Astrocyte of the spinal cord (primary cell): ENCODE data around the gene NEK9.

ENCODE experiments used
- DNase-seq: peaks from one replicate; pipeline ENCODE4 v3.0.0; 2011; ENCODE audit warnings: low read depth, low spot score
- H3K4me3 ChIP-seq: 2 replicates; pipeline ENCODE4 v1.5.1; 2011; ENCODE audit warnings: low read depth, mild to moderate bottlenecking, low read length, moderate library complexity
- in situ Hi-C: cut with HindIII; loops from 2 replicates; pipeline ENCODE4 v1.10.0; 2017; ENCODE audit warnings: low sequenced_read_pairs
- TF ChIP-seq, protein P1 (sequence below): IDR thresholded peaks from 2 replicates; pipeline ENCODE4 v1.5.1; 2012; ENCODE audit warnings: low read depth, mild to moderate bottlenecking, low read length, inconsistent platforms

Gene NEK9

DNA sequence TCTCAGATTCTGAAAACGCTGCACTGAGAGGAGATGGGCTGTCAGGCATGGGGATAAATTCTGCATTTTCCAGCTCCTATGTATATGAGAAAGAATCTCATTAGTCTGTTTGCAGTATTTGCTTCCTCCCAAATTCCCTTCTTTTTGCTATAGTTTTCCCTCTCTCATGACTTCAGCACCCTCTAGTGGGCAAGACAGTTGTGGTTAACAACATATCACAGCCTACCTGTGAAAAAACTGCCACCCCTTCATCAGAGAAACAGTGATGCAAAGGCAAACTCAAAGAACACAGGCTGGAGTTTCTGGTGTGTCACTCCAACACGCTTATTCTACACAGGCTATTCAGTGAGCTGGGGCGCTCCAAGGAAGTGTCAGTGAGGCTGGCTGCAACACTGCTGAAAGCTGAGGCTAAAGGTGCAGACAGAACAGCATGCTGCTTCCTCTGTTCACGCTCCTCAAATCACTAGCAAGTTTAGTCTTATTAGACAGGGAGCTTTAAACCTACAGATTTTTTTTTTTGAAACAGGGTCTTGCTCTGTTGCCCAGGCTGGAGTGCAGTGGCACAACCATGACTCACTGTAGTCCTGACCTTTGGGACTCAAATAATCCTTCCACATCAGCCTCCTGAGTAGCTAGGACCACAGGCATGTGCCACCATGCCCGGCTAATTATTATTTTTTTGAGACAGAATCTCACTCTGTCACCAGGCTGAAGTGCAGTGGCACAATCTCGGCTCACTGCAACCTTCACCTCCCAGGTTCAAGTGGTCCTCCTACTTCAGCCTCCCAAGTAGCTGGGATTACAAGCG is 38.1 kb downstream of the NEK9 start:
- in situ Hi-C loops, result no loop called here
- H3K4me3 ChIP-seq, result no peak overlapping the region
- peak; percentile 68 for DNase-seq
- TF ChIP-seq, protein P1, sequence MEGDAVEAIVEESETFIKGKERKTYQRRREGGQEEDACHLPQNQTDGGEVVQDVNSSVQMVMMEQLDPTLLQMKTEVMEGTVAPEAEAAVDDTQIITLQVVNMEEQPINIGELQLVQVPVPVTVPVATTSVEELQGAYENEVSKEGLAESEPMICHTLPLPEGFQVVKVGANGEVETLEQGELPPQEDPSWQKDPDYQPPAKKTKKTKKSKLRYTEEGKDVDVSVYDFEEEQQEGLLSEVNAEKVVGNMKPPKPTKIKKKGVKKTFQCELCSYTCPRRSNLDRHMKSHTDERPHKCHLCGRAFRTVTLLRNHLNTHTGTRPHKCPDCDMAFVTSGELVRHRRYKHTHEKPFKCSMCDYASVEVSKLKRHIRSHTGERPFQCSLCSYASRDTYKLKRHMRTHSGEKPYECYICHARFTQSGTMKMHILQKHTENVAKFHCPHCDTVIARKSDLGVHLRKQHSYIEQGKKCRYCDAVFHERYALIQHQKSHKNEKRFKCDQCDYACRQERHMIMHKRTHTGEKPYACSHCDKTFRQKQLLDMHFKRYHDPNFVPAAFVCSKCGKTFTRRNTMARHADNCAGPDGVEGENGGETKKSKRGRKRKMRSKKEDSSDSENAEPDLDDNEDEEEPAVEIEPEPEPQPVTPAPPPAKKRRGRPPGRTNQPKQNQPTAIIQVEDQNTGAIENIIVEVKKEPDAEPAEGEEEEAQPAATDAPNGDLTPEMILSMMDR, result peak; percentile 72

- in situ Hi-C loops, result no loop called here
- H3K4me3 ChIP-seq, result no peak overlapping the region
- TF ChIP-seq, protein P1, result no peak
- no peak for DNase-seq
Measured at GRCh38 chr14:75088153-75088552, 38.7 kb downstream of the NEK9 start.

DNA sequence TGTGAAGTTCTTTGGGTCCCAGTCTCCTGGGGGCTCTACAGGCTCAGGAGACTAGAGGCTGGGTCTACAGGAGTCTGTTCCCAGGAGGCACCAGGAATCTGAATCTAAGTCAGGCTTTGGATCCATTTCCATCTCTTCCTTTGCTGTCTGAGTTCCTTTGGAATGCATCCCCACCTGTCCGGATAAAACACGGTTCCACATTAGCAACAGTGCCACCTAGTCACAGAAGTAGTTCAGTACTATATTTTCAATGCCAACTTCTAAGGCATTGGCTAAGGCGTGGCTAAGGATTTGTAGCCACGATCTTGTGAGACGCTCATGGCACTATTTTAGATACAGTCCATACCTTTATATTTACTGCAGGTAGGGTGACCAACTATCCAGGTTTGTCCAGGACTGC is 42.3 kb downstream of the NEK9 start:
- DNase-seq, result no peak
- H3K4me3 ChIP-seq, result no peak overlapping the region
- TF ChIP-seq, protein P1, result peak; percentile 14
- in situ Hi-C loops, result no loop called here

DNA sequence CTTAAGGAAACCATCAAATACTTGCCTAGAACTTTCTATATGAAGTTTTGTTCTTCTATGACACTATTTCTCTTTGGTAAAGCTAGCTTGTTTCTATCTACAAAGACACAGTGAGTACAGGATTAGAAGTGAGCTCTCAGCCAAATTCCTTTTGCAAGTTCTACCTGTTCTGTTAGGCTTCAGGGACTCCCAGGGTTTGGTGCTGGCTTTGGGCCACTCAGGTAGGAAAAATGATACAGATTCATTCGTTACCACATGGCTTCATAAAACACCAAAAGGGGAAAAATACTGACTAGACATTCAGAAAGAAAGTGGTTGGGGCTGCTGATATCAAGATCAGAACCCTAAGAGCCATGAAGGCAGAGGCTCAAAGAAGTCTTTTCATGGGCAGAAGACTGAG is 43.6 kb downstream of the NEK9 start:
- H3K4me3 ChIP-seq, result no peak overlapping the region
- TF ChIP-seq, protein P1, result no peak
- DNase-seq, result no peak
- in situ Hi-C loops, result no loop called here

DNA sequence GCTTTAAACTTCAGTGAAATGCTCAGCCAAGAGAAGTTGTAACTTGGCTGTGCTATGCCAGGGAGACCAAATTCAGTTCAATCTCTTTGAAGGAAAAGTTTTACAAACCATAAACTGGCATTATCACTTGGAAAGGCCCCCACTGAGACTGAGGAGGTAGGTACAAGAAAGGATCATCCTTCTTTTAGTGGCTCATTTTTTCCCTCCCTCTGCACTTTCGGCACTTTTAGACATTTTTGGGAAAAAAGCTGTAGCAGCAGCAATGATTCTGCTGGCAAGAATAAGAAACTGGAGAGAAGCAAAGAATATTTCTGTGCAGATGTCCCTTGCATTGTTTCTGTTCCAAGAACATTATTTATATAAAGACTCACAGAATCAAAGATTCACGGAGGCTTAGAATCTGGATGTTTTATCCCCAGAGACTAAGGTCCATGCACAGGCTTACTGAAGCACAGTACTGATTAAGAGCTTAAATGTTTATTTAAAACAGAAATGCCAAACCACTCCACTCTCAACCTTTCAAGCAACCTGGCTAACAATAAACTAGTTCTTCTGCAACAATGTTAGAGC is 45.1 kb downstream of the NEK9 start:
- H3K4me3 ChIP-seq, result no peak overlapping the region
- DNase-seq, result peak; percentile 6
- TF ChIP-seq, protein P1, result no peak
- in situ Hi-C loops, result no loop called here

- H3K4me3 ChIP-seq, result no peak overlapping the region
- TF ChIP-seq, protein P1, result no peak
- in situ Hi-C loops, result no loop called here
- no peak for DNase-seq
Measured at GRCh38 chr14:75079521-75079920, 47.3 kb downstream of the NEK9 start.
